Fibroblast of skin of right quadriceps (primary cell): Measurements from ENCODE around the gene GJC3.
"Not testable (repeated sequence)": the region's sequence is repeated elsewhere in the genome, so short reads cannot be mapped to it uniquely, and the experiment has no call there.

Experiments
- DNase-seq: peaks from one replicate; pipeline ENCODE4 v3.0.0-alpha.2; 2013

The GJC3 gene

GRCh38 chr7:99928188-99928587, 1.2 kb downstream of the GJC3 start:
- no peak for DNase-seq

- DNase-seq: no peak
These were observed 1.9 kb downstream of the GJC3 start for GRCh38 chr7:99927536-99927935.

GRCh38 chr7:99926321-99926720, 3.1 kb downstream of the GJC3 start:
- DNase-seq: no peak

GRCh38 chr7:99923200-99923599, 6.2 kb downstream of the GJC3 start:
- no peak for DNase-seq

GRCh38 chr7:99920149-99920548, 9.3 kb downstream of the GJC3 start:
- peak; percentile 8 for DNase-seq

GRCh38 chr7:99919814-99920112, 9.7 kb downstream of the GJC3 start:
- no peak for DNase-seq

GRCh38 chr7:99918959-99919813, 10.2 kb downstream of the GJC3 start, which contains the start of gene TRIM4:
TRIM4 (minus strand) TSS chr7:99919530; CDS start chr7:99919401, 129 bp downstream.
- peak; percentile 91 for DNase-seq

- no peak for DNase-seq
These were observed 18.4 kb downstream of the GJC3 start for GRCh38 chr7:99910976-99911375.

GRCh38 chr7:99901581-99901980, 27.8 kb downstream of the GJC3 start:
- no peak for DNase-seq

- DNase-seq: no peak
These were observed 29.4 kb downstream of the GJC3 start for GRCh38 chr7:99899830-99900519.

GRCh38 chr7:99898836-99899235, 30.6 kb downstream of the GJC3 start:
- DNase-seq: no peak

GRCh38 chr7:99898023-99898357, 31.4 kb downstream of the GJC3 start:
- no peak for DNase-seq

GRCh38 chr7:99897322-99898022, 31.9 kb downstream of the GJC3 start:
- DNase-seq: no peak

- no peak for DNase-seq
These were observed 34.7 kb downstream of the GJC3 start for GRCh38 chr7:99894738-99895137.

GRCh38 chr7:99893280-99893679, 36.1 kb downstream of the GJC3 start:
- DNase-seq: no peak

- DNase-seq: not testable (repeated sequence)
These were observed 39.1 kb downstream of the GJC3 start for GRCh38 chr7:99890348-99890747.

- not testable (repeated sequence) for DNase-seq
These were observed 41.1 kb downstream of the GJC3 start for GRCh38 chr7:99888366-99888765.

GRCh38 chr7:99881370-99881769, 48.0 kb downstream of the GJC3 start:
- no peak for DNase-seq

GRCh38 chr7:99876933-99877332, 52.5 kb downstream of the GJC3 start, which contains the start of gene OR2AE1:
OR2AE1 (minus strand) TSS chr7:99877033; CDS start chr7:99877033, 0 bp downstream.
- DNase-seq: no peak

GRCh38 chr7:99876491-99876890, 52.9 kb downstream of the GJC3 start:
- no peak for DNase-seq
